Germinal center (tissue), 1 donor: Measurements from ENCODE around the gene LHX3.
"Not testable (repeated sequence)": the region's sequence is repeated elsewhere in the genome, so short reads cannot be mapped to it uniquely, and the experiment has no call there.

Experiments
- DNase-seq: peaks from one replicate; pipeline ENCODE4 v3.0.0; 2012; ENCODE audit warnings: mixed read lengths, low spot score

The LHX3 gene

GRCh38 chr9:136153381-136154065, 51.4 kb downstream of the LHX3 start:
- no peak for DNase-seq

- no peak for DNase-seq
These were observed 52.0 kb downstream of the LHX3 start for GRCh38 chr9:136152931-136153330.

- DNase-seq, result no peak
These were observed 52.4 kb downstream of the LHX3 start for GRCh38 chr9:136152543-136152866.

- no peak for DNase-seq
These were observed 52.9 kb downstream of the LHX3 start for GRCh38 chr9:136151848-136152542.

GRCh38 chr9:136151214-136151804, 53.6 kb downstream of the LHX3 start:
- DNase-seq, result no peak

GRCh38 chr9:136150664-136151213, 54.2 kb downstream of the LHX3 start:
- not testable (repeated sequence) for DNase-seq

- no peak for DNase-seq
These were observed 55.1 kb downstream of the LHX3 start for GRCh38 chr9:136149853-136150252.

GRCh38 chr9:136149337-136149736, 55.6 kb downstream of the LHX3 start:
- no peak for DNase-seq

GRCh38 chr9:136148766-136149165, 56.2 kb downstream of the LHX3 start:
- DNase-seq, result no peak

GRCh38 chr9:136147890-136148714, 56.8 kb downstream of the LHX3 start:
- no peak for DNase-seq

- DNase-seq, result no peak
These were observed 57.7 kb downstream of the LHX3 start for GRCh38 chr9:136147038-136147889.
